SJCRH30 (cell line): Measurements from ENCODE around the gene KLHL3. TPM values are rescaled to one million over a fixed set of nuclear protein-coding genes. Genes with fewer than 3 reads are reported as not detected.

Experiments used
- DNase-seq, 2 experiments: peaks; one replicate each; pipeline ENCODE4 v3.0.0-alpha.2; 2015 to 2020
- H3K27ac ChIP-seq: fragments of 250-450 bp; sonication (Bioruptor Pico); 2 replicates; pipeline ENCODE4 v1.5.1; 2020; ENCODE audit warnings: mild to moderate bottlenecking, moderate library complexity
- H3K27me3 ChIP-seq: fragments of 250-450 bp; sonication (Bioruptor Pico); 2 replicates; pipeline ENCODE4 v1.5.1; 2020; ENCODE audit warnings: mild to moderate bottlenecking, moderate library complexity
- H3K36me3 ChIP-seq: fragments of 250-450 bp; sonication (Bioruptor Pico); 2 replicates; pipeline ENCODE4 v1.5.1; 2020; ENCODE audit warnings: mild to moderate bottlenecking, moderate library complexity
- H3K4me1 ChIP-seq: fragments of 250-450 bp; sonication (Bioruptor Pico); 2 replicates; pipeline ENCODE4 v1.5.1; 2020; ENCODE audit warnings: mild to moderate bottlenecking, moderate library complexity
- H3K4me3 ChIP-seq: fragments of 250-450 bp; sonication (Bioruptor Pico); 2 replicates; pipeline ENCODE4 v1.5.1; 2020; ENCODE audit warnings: mild to moderate bottlenecking, moderate library complexity
- H3K9me3 ChIP-seq: fragments of 250-450 bp; sonication (Bioruptor Pico); replicated peaks from 2 replicates; pipeline ENCODE4 v1.5.1; 2020; ENCODE audit warnings: mild to moderate bottlenecking, moderate library complexity
- total RNA-seq: library from RNA; depleted of rRNA; stranded (reverse); fragments of >200 nt; shearing (Covaris generic); gene quantifications from 2 replicates; pipeline ENCODE4 v1.2.3, GENCODE V29; 2014

KLHL3 gene
- total RNA-seq, 1 experiment from 2014 or later: not detected

GRCh38 chr5:137734331-137734730, 1.6 kb downstream of the KLHL3 start:
- Histone ChIP-seq H3K4me3 (no peak overlapping the region), H3K27me3 (peaks cover 5% of the 10 kb centered on the region; the same call in 1 of the 2 replicates), H3K4me1 (no peaks in the 10 kb centered on the region), H3K27ac (no peak overlapping the region), H3K9me3 (peaks cover 2% of the 10 kb centered on the region; the same call in 1 of the 2 replicates), H3K36me3 (no peaks in the 10 kb centered on the region)
- DNase-seq: no peak

- Histone ChIP-seq H3K27me3 (peaks cover 5% of the 10 kb centered on the region; the same call in 1 of the 2 replicates), H3K4me3 (no peak overlapping the region), H3K4me1 (no peaks in the 10 kb centered on the region), H3K36me3 (no peaks in the 10 kb centered on the region), H3K9me3 (0 out of 2 replicates have a peak, but pooled peaks cover 2% of the 10 kb centered on the region), H3K27ac (no peak overlapping the region)
- no peak for DNase-seq
Measured at GRCh38 chr5:137733922-137734321, 2.0 kb downstream of the KLHL3 start.

GRCh38 chr5:137733006-137733405, 2.9 kb downstream of the KLHL3 start:
- Histone ChIP-seq H3K36me3 (no peaks in the 10 kb centered on the region), H3K9me3 (0 out of 2 replicates have a peak, but pooled peaks cover 2% of the 10 kb centered on the region)
- no peak for DNase-seq

GRCh38 chr5:137731176-137731575, 4.7 kb downstream of the KLHL3 start:
- no peaks in the 10 kb centered on the region for H3K9me3 ChIP-seq
- no peak overlapping the region for H3K4me3 ChIP-seq
- H3K27me3 ChIP-seq: peaks cover 5% of the 10 kb centered on the region; the same call in 1 of the 2 replicates
- H3K27ac ChIP-seq: no peak overlapping the region
- no peak for DNase-seq
- no peaks in the 10 kb centered on the region for H3K4me1 ChIP-seq
- H3K36me3 ChIP-seq: no peaks in the 10 kb centered on the region

More at GRCh38 chr5:137733006-137733405, 2.9 kb downstream of the KLHL3 start:
- H3K4me3 ChIP-seq: no peak overlapping the region
- H3K27ac ChIP-seq: no peak overlapping the region
- peaks cover 5% of the 10 kb centered on the region; the same call in 1 of the 2 replicates for H3K27me3 ChIP-seq
- no peaks in the 10 kb centered on the region for H3K4me1 ChIP-seq

- Histone ChIP-seq H3K36me3 (no peaks in the 10 kb centered on the region), H3K9me3 (no peaks in the 10 kb centered on the region), H3K27me3 (peaks cover 5% of the 10 kb centered on the region; the same call in 1 of the 2 replicates), H3K4me1 (no peaks in the 10 kb centered on the region), H3K27ac (no peak overlapping the region), H3K4me3 (no peak overlapping the region)
- no peak for DNase-seq
Measured at GRCh38 chr5:137730336-137730735, 5.6 kb downstream of the KLHL3 start.

GRCh38 chr5:137728048-137728447, 7.8 kb downstream of the KLHL3 start:
- H3K4me3 ChIP-seq: no peak overlapping the region
- DNase-seq: no peak
- peaks cover 4% of the 10 kb centered on the region; the same call in 1 of the 2 replicates for H3K27me3 ChIP-seq
- no peak overlapping the region for H3K27ac ChIP-seq
- H3K36me3 ChIP-seq: no peaks in the 10 kb centered on the region
- no peaks in the 10 kb centered on the region for H3K4me1 ChIP-seq
- H3K9me3 ChIP-seq: 0 out of 2 replicates have a peak, but pooled peaks cover under 1% of the 10 kb centered on the region

GRCh38 chr5:137727623-137728022, 8.3 kb downstream of the KLHL3 start:
- Histone ChIP-seq H3K9me3 (0 out of 2 replicates have a peak, but pooled peaks cover 3% of the 10 kb centered on the region), H3K4me3 (no peak overlapping the region), H3K27me3 (no peaks in the 10 kb centered on the region), H3K27ac (no peak overlapping the region), H3K36me3 (no peaks in the 10 kb centered on the region), H3K4me1 (no peaks in the 10 kb centered on the region)
- DNase-seq: no peak

GRCh38 chr5:137724251-137724650, 11.6 kb downstream of the KLHL3 start:
- Histone ChIP-seq H3K27me3 (no peaks in the 10 kb centered on the region), H3K27ac (no peak overlapping the region), H3K4me1 (no peaks in the 10 kb centered on the region), H3K36me3 (no peaks in the 10 kb centered on the region), H3K4me3 (no peak overlapping the region), H3K9me3 (0 out of 2 replicates have a peak, but pooled peaks cover 3% of the 10 kb centered on the region)
- DNase-seq: no peak

- Histone ChIP-seq H3K27me3 (no peaks in the 10 kb centered on the region), H3K9me3 (0 out of 2 replicates have a peak, but pooled peaks cover 3% of the 10 kb centered on the region), H3K4me1 (no peaks in the 10 kb centered on the region), H3K36me3 (no peaks in the 10 kb centered on the region), H3K4me3 (no peak overlapping the region), H3K27ac (no peak overlapping the region)
- DNase-seq: no peak
Measured at GRCh38 chr5:137718611-137719010, 17.3 kb downstream of the KLHL3 start.

GRCh38 chr5:137716337-137716736, 19.6 kb downstream of the KLHL3 start:
- Histone ChIP-seq H3K4me3 (no peak overlapping the region), H3K9me3 (no peaks in the 10 kb centered on the region), H3K27ac (no peak overlapping the region), H3K4me1 (no peaks in the 10 kb centered on the region), H3K27me3 (no peaks in the 10 kb centered on the region), H3K36me3 (no peaks in the 10 kb centered on the region)
- no peak for DNase-seq

GRCh38 chr5:137715456-137715855, 20.4 kb downstream of the KLHL3 start:
- Histone ChIP-seq H3K4me3 (no peak overlapping the region), H3K27ac (no peak overlapping the region), H3K27me3 (no peaks in the 10 kb centered on the region), H3K9me3 (no peaks in the 10 kb centered on the region), H3K4me1 (no peaks in the 10 kb centered on the region), H3K36me3 (no peaks in the 10 kb centered on the region; the same call in 1 of the 2 replicates)
- no peak for DNase-seq

- Histone ChIP-seq H3K4me3 (no peak overlapping the region), H3K36me3 (no peaks in the 10 kb centered on the region; the same call in 1 of the 2 replicates), H3K27ac (no peak overlapping the region), H3K9me3 (no peaks in the 10 kb centered on the region), H3K27me3 (no peaks in the 10 kb centered on the region), H3K4me1 (no peaks in the 10 kb centered on the region)
- DNase-seq: no peak
Measured at GRCh38 chr5:137714946-137715345, 20.9 kb downstream of the KLHL3 start.

GRCh38 chr5:137714494-137714893, 21.4 kb downstream of the KLHL3 start:
- no peak for DNase-seq
- H3K27me3 ChIP-seq: no peaks in the 10 kb centered on the region
- no peaks in the 10 kb centered on the region; the same call in 1 of the 2 replicates for H3K36me3 ChIP-seq
- H3K4me1 ChIP-seq: no peaks in the 10 kb centered on the region
- H3K9me3 ChIP-seq: no peaks in the 10 kb centered on the region
- H3K27ac ChIP-seq: no peak overlapping the region
- no peak overlapping the region for H3K4me3 ChIP-seq

GRCh38 chr5:137712139-137712667, 23.7 kb downstream of the KLHL3 start:
- H3K36me3 ChIP-seq: no peaks in the 10 kb centered on the region; the same call in 1 of the 2 replicates
- no peaks in the 10 kb centered on the region for H3K4me1 ChIP-seq
- no peak overlapping the region for H3K4me3 ChIP-seq
- H3K27me3 ChIP-seq: no peaks in the 10 kb centered on the region
- no peak for DNase-seq
- H3K9me3 ChIP-seq: no peaks in the 10 kb centered on the region
- no peak overlapping the region for H3K27ac ChIP-seq

- H3K27me3 ChIP-seq: no peaks in the 10 kb centered on the region
- H3K4me3 ChIP-seq: no peak overlapping the region
- no peaks in the 10 kb centered on the region for H3K4me1 ChIP-seq
- H3K27ac ChIP-seq: no peak overlapping the region
- H3K36me3 ChIP-seq: no peaks in the 10 kb centered on the region; the same call in 1 of the 2 replicates
- no peak for DNase-seq
- H3K9me3 ChIP-seq: no peaks in the 10 kb centered on the region
Measured at GRCh38 chr5:137710086-137710485, 25.8 kb downstream of the KLHL3 start.
